Fibroblast of skin of back (primary cell): ENCODE results near the gene RASAL3.
A peak's percentile ranks its signal among the peaks of the same experiment; 100 is the strongest.

Experiments used
- DNase-seq: peaks from one replicate; pipeline ENCODE4 v3.0.0-alpha.2; 2013

The RASAL3 gene

DNA sequence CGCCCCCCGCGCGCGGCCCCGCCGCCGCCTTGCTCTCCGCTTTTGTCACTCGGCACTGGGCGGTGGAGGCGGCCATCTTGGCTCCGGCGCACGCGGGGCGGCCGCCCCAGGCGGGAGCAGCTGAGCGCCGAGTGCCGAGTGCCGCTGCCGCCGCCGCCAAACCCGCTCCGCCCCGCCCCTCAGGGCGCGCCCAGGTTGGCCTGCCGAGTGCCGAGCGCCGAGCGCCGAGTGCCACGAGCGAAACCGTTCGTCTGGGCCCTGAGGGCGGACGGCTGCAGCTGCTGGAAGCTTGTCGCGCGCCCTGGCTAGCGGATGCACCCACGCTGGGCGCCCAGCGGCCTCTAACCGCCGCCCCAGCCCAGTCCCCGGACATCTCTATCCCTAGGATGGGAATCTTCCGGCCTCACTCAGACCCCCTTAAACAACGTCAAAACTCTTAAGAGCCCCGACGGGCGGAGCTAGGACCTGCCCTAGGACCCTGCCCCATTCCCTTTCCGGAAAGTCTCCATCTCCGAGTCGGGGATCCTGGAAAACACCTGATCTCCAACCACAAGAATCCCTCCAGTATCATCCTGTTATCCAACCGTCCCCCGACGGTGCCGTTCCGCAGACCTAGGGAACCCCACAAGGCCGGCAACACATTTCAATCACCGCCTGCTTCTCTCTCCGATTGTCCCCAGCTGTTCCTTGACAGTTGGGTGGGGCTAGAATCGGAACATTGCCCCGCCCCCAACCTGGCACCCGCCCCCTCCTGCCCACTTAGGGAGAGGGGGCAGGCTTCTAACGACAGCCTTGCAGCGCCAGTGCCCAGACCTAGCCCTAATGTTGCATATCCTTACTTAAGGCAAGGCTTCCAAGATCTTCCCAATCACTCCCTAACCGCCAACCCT, 31.5 kb downstream of the RASAL3 start:
- peak; percentile 92 for DNase-seq

- no peak for DNase-seq
These were observed 32.3 kb downstream of the RASAL3 start for GRCh38 chr19:15432018-15432494.

DNA sequence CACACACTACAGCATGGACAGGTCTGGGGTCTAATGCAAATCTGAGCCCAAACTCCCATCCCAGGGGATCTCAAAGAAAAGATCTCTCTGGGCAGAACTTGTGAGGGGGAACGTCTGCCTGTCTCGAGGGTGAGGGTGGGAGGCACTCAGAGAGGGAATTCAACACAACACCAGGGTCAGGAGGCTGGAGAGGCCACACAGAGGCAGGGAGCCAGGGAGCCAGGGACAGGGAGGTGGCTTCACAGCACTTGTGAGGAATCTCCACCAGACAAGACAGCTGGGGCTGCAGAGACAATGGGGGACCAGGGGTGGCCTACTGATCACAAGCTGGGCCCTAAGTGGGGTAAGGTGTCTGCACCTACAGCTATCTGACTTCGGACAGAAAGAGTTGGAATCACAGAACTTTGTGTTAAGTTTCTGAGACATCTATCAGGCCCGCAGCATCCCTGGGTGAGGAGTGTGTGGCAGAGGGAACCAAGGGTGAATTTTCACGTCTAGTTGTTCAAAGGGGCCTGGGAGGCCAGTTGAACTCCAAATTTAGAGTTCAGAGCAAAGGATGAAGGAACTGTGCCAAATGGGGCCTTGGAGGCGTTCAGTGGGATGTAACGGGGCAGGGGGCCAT, 32.8 kb downstream of the RASAL3 start:
- no peak for DNase-seq

GRCh38 chr19:15430526-15431120, 33.7 kb downstream of the RASAL3 start:
- no peak for DNase-seq

DNA sequence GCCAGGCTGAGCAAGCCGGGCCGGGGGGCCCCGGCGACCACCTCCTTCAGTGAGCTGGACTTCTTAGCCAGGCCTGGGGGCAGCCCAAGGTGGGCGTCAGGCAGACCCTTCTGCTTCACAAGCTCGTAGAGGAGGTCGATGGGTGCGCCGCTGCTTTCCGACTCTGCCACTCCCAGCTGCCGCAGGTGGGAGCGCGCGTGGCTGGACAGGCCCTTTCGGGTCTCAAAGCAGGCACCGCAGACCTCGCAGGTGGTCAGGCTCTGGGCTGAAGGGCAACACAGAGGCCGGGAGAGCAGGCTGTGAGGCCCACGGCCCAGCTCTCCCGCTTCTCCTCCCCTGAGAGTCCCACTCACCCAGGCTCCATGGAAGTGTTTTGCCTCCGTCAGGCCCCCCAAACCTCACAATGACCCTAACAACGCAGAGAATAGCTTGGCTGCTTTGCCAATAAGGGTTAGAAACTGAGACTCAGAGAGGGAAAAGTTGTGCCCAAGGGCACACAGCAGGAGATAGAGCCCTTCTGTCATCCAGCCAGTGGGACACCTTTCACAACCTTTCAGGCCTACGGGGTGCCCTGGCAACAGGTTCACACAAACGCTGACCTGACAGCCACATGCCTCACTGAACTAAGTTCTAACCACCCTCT, 34.4 kb downstream of the RASAL3 start:
- DNase-seq, result no peak

DNA sequence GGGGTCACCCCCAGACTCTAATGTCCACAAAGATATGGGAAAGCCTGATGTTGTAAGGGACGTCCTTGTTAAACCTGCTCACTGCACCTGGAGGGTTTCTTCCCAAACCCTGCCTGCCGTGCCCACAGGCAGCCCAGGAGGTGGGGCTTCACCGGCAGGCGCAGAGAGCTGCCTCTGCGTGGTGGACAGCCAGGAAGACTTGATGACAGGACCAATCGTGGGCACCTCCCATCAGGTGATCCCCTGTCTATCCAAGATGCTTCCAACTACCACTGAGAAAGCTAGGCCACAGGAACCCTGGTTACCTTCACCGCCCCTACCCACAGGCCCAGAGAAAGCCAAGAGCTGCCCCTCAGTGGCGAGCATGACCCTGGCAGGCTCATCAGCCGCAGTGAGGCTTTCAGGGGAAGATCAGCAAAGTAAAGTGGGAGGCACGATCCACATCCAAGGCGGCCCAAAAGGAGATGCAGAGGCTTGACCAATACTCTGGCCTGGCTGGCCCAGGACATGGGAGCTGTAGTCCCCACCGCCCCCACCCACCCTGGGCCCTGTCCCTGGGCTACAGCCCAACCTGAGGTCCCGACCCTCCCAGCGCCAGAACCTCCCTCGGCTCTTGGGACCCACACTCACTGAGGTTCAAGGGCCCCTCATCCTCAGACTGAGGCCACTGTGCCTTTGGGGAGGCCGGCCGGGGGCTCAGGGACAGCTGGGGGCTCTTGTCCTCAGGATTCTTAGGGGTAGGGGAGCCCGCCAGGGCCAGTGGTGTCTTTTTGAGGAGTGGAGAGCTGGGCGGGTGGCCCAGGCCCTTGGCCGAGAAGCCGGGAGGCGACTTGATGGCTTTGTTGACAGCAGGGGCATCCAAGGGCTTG, 35.2 kb downstream of the RASAL3 start:
- no peak for DNase-seq

DNA sequence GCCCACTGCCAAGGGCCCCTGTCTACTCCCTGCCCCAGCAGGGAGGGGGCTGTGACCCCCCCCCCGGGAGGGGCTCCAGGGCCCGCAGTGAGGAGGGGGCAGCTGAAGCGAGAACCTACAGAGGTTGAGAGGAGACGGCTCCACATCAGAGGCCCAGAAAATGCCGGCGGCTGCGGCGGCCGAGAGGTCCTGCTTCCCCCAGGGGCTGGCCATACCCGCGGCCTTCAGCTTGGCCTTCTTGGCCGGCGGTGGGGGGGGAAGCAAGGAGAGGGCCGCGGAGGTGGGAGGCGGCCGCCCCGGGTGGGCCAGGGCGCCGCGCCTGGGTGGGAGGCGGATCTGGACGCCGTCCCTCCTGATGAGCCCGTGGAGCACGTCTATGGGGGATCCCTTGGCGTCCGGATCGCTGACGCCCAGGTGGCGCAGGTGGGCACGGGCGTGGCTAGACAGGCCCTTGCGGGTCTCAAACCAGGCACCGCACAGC, 36.3 kb downstream of the RASAL3 start:
- no peak for DNase-seq

- DNase-seq, result no peak
These were observed 37.0 kb downstream of the RASAL3 start for GRCh38 chr19:15427350-15427700.

- no peak for DNase-seq
These were observed 37.6 kb downstream of the RASAL3 start for GRCh38 chr19:15426485-15427349.

- no peak for DNase-seq
These were observed 38.9 kb downstream of the RASAL3 start for GRCh38 chr19:15425321-15425950.

DNA sequence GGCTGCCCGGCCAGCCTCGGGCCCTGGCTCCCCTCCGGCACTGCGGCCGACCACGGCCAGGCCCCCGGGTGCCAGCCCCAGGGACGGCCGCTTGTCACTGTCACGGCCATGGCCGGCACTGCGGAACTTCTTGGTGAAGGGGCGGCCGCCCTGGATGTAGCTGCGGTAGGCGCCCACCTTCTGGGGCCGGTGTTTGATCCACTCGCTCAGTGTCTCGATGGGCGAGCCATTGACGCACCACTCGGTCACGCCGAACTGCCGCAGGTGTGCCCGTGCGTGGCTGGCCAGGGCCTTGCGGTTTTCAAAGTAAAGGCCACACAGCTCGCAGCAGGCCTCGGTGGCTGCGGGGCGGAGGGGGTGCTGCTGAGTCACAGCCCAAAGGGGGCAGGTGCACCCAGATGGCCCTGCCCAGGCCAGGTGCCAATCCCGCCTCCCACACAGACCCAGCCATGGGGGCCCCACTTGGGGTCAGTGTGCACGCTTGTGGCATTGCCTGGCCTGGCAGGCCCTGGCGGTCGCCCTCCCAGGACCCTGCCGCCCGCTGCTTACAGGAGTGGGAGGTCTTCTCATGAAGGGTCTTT, 39.6 kb downstream of the RASAL3 start:
- no peak for DNase-seq

- DNase-seq, result no peak
These were observed 40.2 kb downstream of the RASAL3 start for GRCh38 chr19:15424121-15424520.

- no peak for DNase-seq
These were observed 41.2 kb downstream of the RASAL3 start for GRCh38 chr19:15423130-15423529.

- no peak for DNase-seq
These were observed 41.9 kb downstream of the RASAL3 start for GRCh38 chr19:15422296-15423075.

DNA sequence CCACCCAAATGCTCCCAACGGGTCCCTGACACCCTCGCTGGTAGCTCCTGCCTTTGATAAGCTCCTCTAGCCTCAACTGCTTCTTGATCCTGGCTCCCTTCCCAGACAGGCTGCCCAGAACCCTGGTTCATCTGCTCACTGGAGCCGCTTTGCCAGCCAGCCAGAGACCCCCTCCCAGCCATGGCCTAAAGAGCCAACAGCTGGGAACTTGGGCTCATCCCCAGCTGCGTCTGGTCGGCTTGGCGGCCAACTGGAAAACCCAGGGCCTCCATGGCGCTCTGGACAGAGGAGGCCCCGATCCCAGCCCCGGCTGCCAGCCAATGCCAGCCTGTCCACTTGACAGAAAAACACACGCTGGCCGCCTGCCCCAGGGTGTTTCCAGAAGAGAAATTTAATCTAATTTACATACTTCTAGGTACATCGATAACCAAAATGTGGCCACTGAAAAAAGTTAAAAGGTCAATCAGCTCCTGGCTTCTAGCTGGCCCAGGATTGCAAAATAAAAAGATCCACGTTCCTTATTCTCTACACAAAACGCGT, 42.6 kb downstream of the RASAL3 start:
- no peak for DNase-seq

- DNase-seq, result no peak
These were observed 43.1 kb downstream of the RASAL3 start for GRCh38 chr19:15421136-15421695.

DNA sequence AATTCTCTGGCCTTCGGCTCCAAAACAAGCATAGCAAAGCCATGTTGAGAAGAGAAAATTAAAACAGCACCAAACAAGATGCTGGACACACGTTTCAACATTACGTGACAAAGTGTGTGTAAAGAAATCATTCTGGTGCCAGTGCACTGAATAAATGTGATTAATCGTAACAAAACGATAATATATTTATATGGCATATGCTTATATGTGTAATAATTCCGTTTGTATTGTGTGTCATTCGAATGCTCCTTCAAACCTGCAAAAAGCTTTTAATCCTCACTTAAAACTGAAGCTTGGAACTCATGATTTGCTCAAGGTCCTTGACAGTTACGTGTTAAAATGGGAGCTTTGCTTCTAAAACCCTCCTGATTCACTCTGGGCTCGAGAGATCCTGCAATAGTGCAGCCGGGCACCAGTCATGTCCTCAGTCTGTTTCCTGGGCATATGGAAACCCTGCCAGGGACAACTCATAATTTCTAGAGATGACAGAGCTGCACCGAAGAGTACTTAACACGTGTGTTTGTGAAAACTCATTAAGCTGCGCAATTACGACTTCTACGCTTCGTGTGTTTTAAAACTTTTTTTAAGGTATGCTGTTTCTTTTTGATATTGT, 44.8 kb downstream of the RASAL3 start:
- DNase-seq, result no peak
